Epithelial cell of esophagus (primary cell): ENCODE measurements around the gene SSC4D.
"Not testable (repeated sequence)": the region's sequence is repeated elsewhere in the genome, so short reads cannot be mapped to it uniquely, and the experiment has no call there.

Experiments used
- DNase-seq: peaks from one replicate; pipeline ENCODE4 v3.0.0; 2010; ENCODE audit warnings: low read depth
- H3K4me3 ChIP-seq: 2 replicates; pipeline ENCODE4 v1.5.1; 2011; ENCODE audit warnings: mild to moderate bottlenecking, low read length, control low read depth
- CTCF ChIP-seq: IDR thresholded peaks from 2 replicates; pipeline ENCODE4 v1.5.1; 2011; ENCODE audit warnings: low read depth, mild to moderate bottlenecking, low read length, control low read depth, inconsistent platforms; ENCODE audit not compliant: insufficient read depth; ENCODE audit errors: missing control alignments

SSC4D gene

GRCh38 chr7:76430211-76430610, 20.7 kb upstream of the SSC4D start:
- no peak for TF ChIP-seq CTCF
- DNase-seq = no peak
- no peak overlapping the region for H3K4me3 ChIP-seq

GRCh38 chr7:76428868-76429805, 19.6 kb upstream of the SSC4D start:
- no peak for TF ChIP-seq CTCF
- peak; percentile 23 for DNase-seq
- no peak overlapping the region for H3K4me3 ChIP-seq

GRCh38 chr7:76428149-76428823, 18.8 kb upstream of the SSC4D start:
- H3K4me3 ChIP-seq = no peak overlapping the region
- TF ChIP-seq CTCF = no peak
- peak; percentile 78 for DNase-seq

GRCh38 chr7:76427635-76428034, 18.1 kb upstream of the SSC4D start:
- DNase-seq = no peak
- no peak for TF ChIP-seq CTCF
- H3K4me3 ChIP-seq = no peak overlapping the region

- DNase-seq = no peak
- no peak overlapping the region for H3K4me3 ChIP-seq
- no peak for TF ChIP-seq CTCF
Observed at GRCh38 chr7:76426246-76426645, 16.7 kb upstream of the SSC4D start.

- not testable (repeated sequence) for H3K4me3 ChIP-seq, DNase-seq
Observed at GRCh38 chr7:76425558-76425957, 16.1 kb upstream of the SSC4D start.

GRCh38 chr7:76425156-76425555, 15.7 kb upstream of the SSC4D start:
- no peak for TF ChIP-seq CTCF
- no peak for DNase-seq
- H3K4me3 ChIP-seq = no peak overlapping the region
